IMR-90 (cell line): ENCODE measurements around the gene MMP25.

Source experiments
- BHLHE40 ChIP-seq: fragments of 150-350 bp; IDR thresholded peaks from 2 replicates; pipeline ENCODE4 v1.6.1; 2016; ENCODE audit warnings: mild to moderate bottlenecking, low read depth, low read length
- CEBPB ChIP-seq: IDR thresholded peaks from 2 replicates; pipeline ENCODE4 v1.6.1; 2012; ENCODE audit warnings: low read depth, low read length, improper control_type of control experiment
- CHD1 ChIP-seq: IDR thresholded peaks from 2 replicates; pipeline ENCODE4 v1.6.1; 2012; ENCODE audit warnings: low read depth, low read length, improper control_type of control experiment
- ELK1 ChIP-seq: fragments of 150-350 bp; IDR thresholded peaks from 2 replicates; pipeline ENCODE4 v1.6.1; 2016; ENCODE audit warnings: low read depth, mild to moderate bottlenecking, low read length, moderate library complexity, borderline replicate concordance
- MAZ ChIP-seq: IDR thresholded peaks from 2 replicates; pipeline ENCODE4 v1.6.1; 2012; ENCODE audit warnings: low read depth, mild to moderate bottlenecking, low read length, improper control_type of control experiment, moderate library complexity, borderline replicate concordance
- MXI1 ChIP-seq: IDR thresholded peaks from 2 replicates; pipeline ENCODE4 v1.6.1; 2012; ENCODE audit warnings: low read depth, mild to moderate bottlenecking, low read length, moderate library complexity, borderline replicate concordance
- POLR2A ChIP-seq: IDR thresholded peaks from 2 replicates; pipeline ENCODE4 v1.6.1; 2012; ENCODE audit warnings: mild to moderate bottlenecking, low read depth, low read length
- RAD21 ChIP-seq: IDR thresholded peaks from 2 replicates; pipeline ENCODE4 v1.6.1; 2012; ENCODE audit warnings: low read length, improper control_type of control experiment
- RFX5 ChIP-seq: IDR thresholded peaks from 2 replicates; pipeline ENCODE4 v1.8.0; 2012; ENCODE audit warnings: low read depth, mild to moderate bottlenecking, low read length, moderate library complexity
- USF2 ChIP-seq: fragments of 150-350 bp; IDR thresholded peaks from 2 replicates; pipeline ENCODE4 v1.6.1; 2017; ENCODE audit warnings: mild to moderate bottlenecking, antibody characterized with exemption, low read length, low read depth
- TF ChIP-seq, protein P1 (sequence below): conservative IDR thresholded peaks from 2 replicates; pipeline ENCODE4 v1.5.1; 2012; ENCODE audit warnings: mild to moderate bottlenecking, low read depth, low read length, improper control_type of control experiment

- TF ChIP-seq, protein P1, sequence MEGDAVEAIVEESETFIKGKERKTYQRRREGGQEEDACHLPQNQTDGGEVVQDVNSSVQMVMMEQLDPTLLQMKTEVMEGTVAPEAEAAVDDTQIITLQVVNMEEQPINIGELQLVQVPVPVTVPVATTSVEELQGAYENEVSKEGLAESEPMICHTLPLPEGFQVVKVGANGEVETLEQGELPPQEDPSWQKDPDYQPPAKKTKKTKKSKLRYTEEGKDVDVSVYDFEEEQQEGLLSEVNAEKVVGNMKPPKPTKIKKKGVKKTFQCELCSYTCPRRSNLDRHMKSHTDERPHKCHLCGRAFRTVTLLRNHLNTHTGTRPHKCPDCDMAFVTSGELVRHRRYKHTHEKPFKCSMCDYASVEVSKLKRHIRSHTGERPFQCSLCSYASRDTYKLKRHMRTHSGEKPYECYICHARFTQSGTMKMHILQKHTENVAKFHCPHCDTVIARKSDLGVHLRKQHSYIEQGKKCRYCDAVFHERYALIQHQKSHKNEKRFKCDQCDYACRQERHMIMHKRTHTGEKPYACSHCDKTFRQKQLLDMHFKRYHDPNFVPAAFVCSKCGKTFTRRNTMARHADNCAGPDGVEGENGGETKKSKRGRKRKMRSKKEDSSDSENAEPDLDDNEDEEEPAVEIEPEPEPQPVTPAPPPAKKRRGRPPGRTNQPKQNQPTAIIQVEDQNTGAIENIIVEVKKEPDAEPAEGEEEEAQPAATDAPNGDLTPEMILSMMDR = no peak
- TF ChIP-seq USF2 = no peak
- no peak for TF ChIP-seq POLR2A
- TF ChIP-seq CEBPB = no peak
- TF ChIP-seq RAD21 = no peak
- no peak for TF ChIP-seq MAZ
- TF ChIP-seq ELK1 = no peak
- no peak for TF ChIP-seq CHD1
- no peak for TF ChIP-seq BHLHE40
- no peak for TF ChIP-seq MXI1
- no peak for TF ChIP-seq RFX5
These were observed 10.2 kb upstream of the MMP25 start for GRCh38 chr16:3035972-3036725.
